ENCODE measurements around the gene ADGRG3.

DNA sequence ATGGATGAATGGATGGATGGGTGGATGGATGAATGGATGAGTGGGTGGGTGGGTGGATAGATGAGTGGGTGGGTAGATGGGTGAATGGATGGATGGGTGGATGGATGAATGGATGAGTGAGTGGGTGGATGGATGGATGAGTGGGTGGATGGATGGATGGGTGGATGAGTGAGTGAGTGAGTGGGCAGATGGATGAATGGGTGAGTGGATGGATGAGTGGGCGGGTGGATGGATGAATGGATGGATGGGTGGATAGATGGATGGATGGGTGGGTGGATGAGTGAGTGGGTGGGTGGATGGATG lies 61.0 kb downstream of the ADGRG3 start:
- TF ChIP-seq, protein P1, sequence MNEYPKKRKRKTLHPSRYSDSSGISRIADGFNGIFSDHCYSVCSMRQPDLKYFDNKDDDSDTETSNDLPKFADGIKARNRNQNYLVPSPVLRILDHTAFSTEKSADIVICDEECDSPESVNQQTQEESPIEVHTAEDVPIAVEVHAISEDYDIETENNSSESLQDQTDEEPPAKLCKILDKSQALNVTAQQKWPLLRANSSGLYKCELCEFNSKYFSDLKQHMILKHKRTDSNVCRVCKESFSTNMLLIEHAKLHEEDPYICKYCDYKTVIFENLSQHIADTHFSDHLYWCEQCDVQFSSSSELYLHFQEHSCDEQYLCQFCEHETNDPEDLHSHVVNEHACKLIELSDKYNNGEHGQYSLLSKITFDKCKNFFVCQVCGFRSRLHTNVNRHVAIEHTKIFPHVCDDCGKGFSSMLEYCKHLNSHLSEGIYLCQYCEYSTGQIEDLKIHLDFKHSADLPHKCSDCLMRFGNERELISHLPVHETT (tag by site-specific recombination; IDR thresholded peaks at IDR 0.05): no peak
- TF ChIP-seq, protein P2, sequence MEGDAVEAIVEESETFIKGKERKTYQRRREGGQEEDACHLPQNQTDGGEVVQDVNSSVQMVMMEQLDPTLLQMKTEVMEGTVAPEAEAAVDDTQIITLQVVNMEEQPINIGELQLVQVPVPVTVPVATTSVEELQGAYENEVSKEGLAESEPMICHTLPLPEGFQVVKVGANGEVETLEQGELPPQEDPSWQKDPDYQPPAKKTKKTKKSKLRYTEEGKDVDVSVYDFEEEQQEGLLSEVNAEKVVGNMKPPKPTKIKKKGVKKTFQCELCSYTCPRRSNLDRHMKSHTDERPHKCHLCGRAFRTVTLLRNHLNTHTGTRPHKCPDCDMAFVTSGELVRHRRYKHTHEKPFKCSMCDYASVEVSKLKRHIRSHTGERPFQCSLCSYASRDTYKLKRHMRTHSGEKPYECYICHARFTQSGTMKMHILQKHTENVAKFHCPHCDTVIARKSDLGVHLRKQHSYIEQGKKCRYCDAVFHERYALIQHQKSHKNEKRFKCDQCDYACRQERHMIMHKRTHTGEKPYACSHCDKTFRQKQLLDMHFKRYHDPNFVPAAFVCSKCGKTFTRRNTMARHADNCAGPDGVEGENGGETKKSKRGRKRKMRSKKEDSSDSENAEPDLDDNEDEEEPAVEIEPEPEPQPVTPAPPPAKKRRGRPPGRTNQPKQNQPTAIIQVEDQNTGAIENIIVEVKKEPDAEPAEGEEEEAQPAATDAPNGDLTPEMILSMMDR (tag by site-specific recombination; IDR thresholded peaks at IDR 0.05): no peak
- TF ChIP-seq ZNF654 (tag by site-specific recombination; IDR thresholded peaks at IDR 0.05; ENCODE audit: low read depth): no peak
- TF ChIP-seq ZNF292 (tag by site-specific recombination; IDR thresholded peaks at IDR 0.05; ENCODE audit: borderline replicate concordance, low read depth): no peak
- TF ChIP-seq, protein P3, sequence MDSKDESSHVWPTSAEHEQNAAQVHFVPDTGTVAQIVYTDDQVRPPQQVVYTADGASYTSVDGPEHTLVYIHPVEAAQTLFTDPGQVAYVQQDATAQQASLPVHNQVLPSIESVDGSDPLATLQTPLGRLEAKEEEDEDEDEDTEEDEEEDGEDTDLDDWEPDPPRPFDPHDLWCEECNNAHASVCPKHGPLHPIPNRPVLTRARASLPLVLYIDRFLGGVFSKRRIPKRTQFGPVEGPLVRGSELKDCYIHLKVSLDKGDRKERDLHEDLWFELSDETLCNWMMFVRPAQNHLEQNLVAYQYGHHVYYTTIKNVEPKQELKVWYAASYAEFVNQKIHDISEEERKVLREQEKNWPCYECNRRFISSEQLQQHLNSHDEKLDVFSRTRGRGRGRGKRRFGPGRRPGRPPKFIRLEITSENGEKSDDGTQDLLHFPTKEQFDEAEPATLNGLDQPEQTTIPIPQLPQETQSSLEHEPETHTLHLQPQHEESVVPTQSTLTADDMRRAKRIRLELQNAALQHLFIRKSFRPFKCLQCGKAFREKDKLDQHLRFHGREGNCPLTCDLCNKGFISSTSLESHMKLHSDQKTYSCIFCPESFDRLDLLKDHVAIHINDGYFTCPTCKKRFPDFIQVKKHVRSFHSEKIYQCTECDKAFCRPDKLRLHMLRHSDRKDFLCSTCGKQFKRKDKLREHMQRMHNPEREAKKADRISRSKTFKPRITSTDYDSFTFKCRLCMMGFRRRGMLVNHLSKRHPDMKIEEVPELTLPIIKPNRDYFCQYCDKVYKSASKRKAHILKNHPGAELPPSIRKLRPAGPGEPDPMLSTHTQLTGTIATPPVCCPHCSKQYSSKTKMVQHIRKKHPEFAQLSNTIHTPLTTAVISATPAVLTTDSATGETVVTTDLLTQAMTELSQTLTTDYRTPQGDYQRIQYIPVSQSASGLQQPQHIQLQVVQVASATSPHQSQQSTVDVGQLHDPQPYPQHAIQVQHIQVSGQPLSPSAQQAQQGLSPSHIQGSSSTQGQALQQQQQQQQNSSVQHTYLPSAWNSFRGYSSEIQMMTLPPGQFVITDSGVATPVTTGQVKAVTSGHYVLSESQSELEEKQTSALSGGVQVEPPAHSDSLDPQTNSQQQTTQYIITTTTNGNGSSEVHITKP (tag by site-specific recombination; IDR thresholded peaks at IDR 0.05): no peak
